ENCODE measurements around the gene CD109.

DNA sequence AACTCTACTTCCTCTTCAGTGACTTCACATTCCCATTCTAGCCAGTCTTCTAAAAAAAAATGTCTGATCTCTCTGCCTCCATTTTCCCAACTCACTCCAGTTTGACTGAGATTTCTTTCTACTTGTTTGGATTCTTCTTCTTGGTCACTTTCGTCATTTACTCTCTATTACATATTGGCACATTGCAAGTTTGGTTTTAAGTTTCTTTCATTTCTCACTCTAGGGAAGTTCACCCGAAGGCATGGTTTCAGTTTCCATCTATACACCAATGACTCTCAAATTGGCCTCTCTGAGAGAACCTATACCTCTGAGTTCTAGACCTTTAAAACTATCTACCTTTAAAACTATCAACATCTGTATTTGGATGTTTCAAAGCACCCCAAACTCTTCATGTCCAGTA lies 51.3 kb downstream of the CD109 start:
- TF ChIP-seq POLR2A (IDR thresholded peaks at IDR 0.05; ENCODE audit: low read length) (no peak), GATA1 (IDR thresholded peaks at IDR 0.05; ENCODE audit: low read depth, low read length) (no peak)

All from erythroblast (primary cell).